ENCODE measurements around the gene PRKCB. TPM values are rescaled to one million over a fixed set of nuclear protein-coding genes. Genes with fewer than 3 reads are reported as not detected.

The PRKCB gene
- total and polyA plus RNA-seq, 2 of the 8 experiments (the other 6 are each of a cell fraction or from before 2014, with no cell fraction given), result 7.1 to 12.1 TPM

- no peak for TF ChIP-seq CBX8 (IDR thresholded peaks at IDR 0.05; ENCODE audit: borderline replicate concordance, low read depth, low read length)
- no peak for TF ChIP-seq RBBP5 (IDR thresholded peaks at IDR 0.05; ENCODE audit: borderline replicate concordance, low read depth, low read length)
- TF ChIP-seq HDAC6 (IDR thresholded peaks at IDR 0.05; ENCODE audit: low read depth, low read length), result no peak
- TF ChIP-seq KDM4A (IDR thresholded peaks at IDR 0.05; ENCODE audit: low read depth, low read length, severe bottlenecking), result no peak
- no peak for TF ChIP-seq CHD7 (IDR thresholded peaks at IDR 0.05; ENCODE audit: insufficient replicate concordance, low read length)
- TF ChIP-seq CTBP2 (IDR thresholded peaks at IDR 0.05; ENCODE audit: borderline replicate concordance, insufficient read depth, insufficient read length, low read length), result no peak
- no peak for TF ChIP-seq EGR1 (IDR thresholded peaks at IDR 0.05; ENCODE audit: borderline replicate concordance, low read depth, low read length)
- no peak for TF ChIP-seq SP4 (IDR thresholded peaks at IDR 0.05; ENCODE audit: low read length)
- no peak for TF ChIP-seq PHF8 (conservative IDR thresholded peaks at IDR 0.05; ENCODE audit: low read depth, low read length)
- no peak for TF ChIP-seq NRF1 (IDR thresholded peaks at IDR 0.05; ENCODE audit: low read depth, low read length)
- 0 out of 2 replicates have a peak, but pooled peaks have one; percentile 33 for TF ChIP-seq POLR2AphosphoS5 (IDR thresholded peaks at IDR 0.05; ENCODE audit: low read depth, low read length)
- no peak for TF ChIP-seq POLR2A (IDR thresholded peaks at IDR 0.05; ENCODE audit: control extremely low read depth in 1 of 2, low read depth in 2 of 2, low read length in 2 of 2)
Measured at GRCh38 chr16:24138024-24138423, 302.2 kb downstream of the PRKCB start (continued).
